AG09309 (cell line): Measurements from ENCODE around the gene PRKG1.

Experiments
- DNase-seq: peaks from one replicate; pipeline ENCODE4 v3.0.0-alpha.2; 2010; ENCODE audit warnings: low read depth
- H3K4me3 ChIP-seq: 2 replicates; pipeline ENCODE4 v1.5.1; 2011; ENCODE audit warnings: mild to moderate bottlenecking, low read depth, low read length, moderate library complexity; ENCODE audit not compliant: control insufficient read depth
- CTCF ChIP-seq: IDR thresholded peaks from 2 replicates; pipeline ENCODE4 v1.5.1; 2011; ENCODE audit warnings: mild to moderate bottlenecking, low read depth, low read length, inconsistent platforms; ENCODE audit not compliant: insufficient read depth, control insufficient read depth; ENCODE audit errors: missing control alignments

The PRKG1 gene

GRCh38 chr10:51422311-51423120, 348.2 kb downstream of the PRKG1 start:
- DNase-seq, result peak; percentile 29
- TF ChIP-seq CTCF, result peak; percentile 78
- no peak overlapping the region for H3K4me3 ChIP-seq

GRCh38 chr10:51423121-51423452, 348.8 kb downstream of the PRKG1 start:
- no peak overlapping the region for H3K4me3 ChIP-seq
- DNase-seq, result no peak
- TF ChIP-seq CTCF, result no peak

- no peak overlapping the region for H3K4me3 ChIP-seq
- no peak for TF ChIP-seq CTCF
- DNase-seq, result peak; percentile 10
Measured at GRCh38 chr10:51425431-51425830, 351.1 kb downstream of the PRKG1 start.

- H3K4me3 ChIP-seq, result no peak overlapping the region
- TF ChIP-seq CTCF, result no peak
- no peak for DNase-seq
Measured at GRCh38 chr10:51427758-51428157, 353.5 kb downstream of the PRKG1 start.

GRCh38 chr10:51430506-51430905, 356.2 kb downstream of the PRKG1 start:
- DNase-seq, result no peak
- H3K4me3 ChIP-seq, result no peak overlapping the region
- TF ChIP-seq CTCF, result no peak

- H3K4me3 ChIP-seq, result no peak overlapping the region
- TF ChIP-seq CTCF, result no peak
Measured at GRCh38 chr10:51433949-51434475, 359.7 kb downstream of the PRKG1 start.

More at GRCh38 chr10:51433949-51434475, 359.7 kb downstream of the PRKG1 start:
- no peak for DNase-seq
